Type B pancreatic cell (in vitro differentiated cells): ENCODE results near the gene PLAAT4. TPM values are rescaled to one million over a fixed set of nuclear protein-coding genes. Genes with fewer than 3 reads are reported as not detected.
"Not testable (repeated sequence)": the region's sequence is repeated elsewhere in the genome, so short reads cannot be mapped to it uniquely, and the experiment has no call there.

Source experiments
- DNase-seq: peaks from one replicate; pipeline ENCODE4 v3.0.0; 2021; ENCODE audit warnings: mixed read lengths; ENCODE audit not compliant: unreplicated experiment; ENCODE audit errors: extremely low spot score
- H3K27ac Mint-ChIP-seq: 2 replicates; pipeline ENCODE4 v1.8.0; 2021; ENCODE audit warnings: mild to moderate bottlenecking, mixed read lengths
- H3K27me3 Mint-ChIP-seq: 2 replicates; pipeline ENCODE4 v1.8.0; 2021; ENCODE audit warnings: mixed read lengths
- H3K36me3 Mint-ChIP-seq: 2 replicates; pipeline ENCODE4 v1.8.0; 2021; ENCODE audit warnings: mixed read lengths
- H3K4me1 Mint-ChIP-seq: one replicate; pipeline ENCODE4 v1.8.0; 2021; ENCODE audit warnings: mixed read lengths; ENCODE audit not compliant: unreplicated experiment
- H3K4me3 Mint-ChIP-seq: 2 replicates; pipeline ENCODE4 v1.8.0; 2021; ENCODE audit warnings: mild to moderate bottlenecking, mixed read lengths
- H3K9me3 Mint-ChIP-seq: 2 replicates; pipeline ENCODE4 v1.8.0; 2021; ENCODE audit warnings: mixed read lengths
- CTCF ChIP-seq: fragments of 200-600 bp; sonication (generic); conservative IDR thresholded peaks from 2 replicates; pipeline ENCODE4 v1.5.0; 2021; ENCODE audit warnings: antibody characterized with exemption, mild to moderate bottlenecking
- total RNA-seq: library from RNA; stranded (reverse); gene quantifications from 2 replicates; pipeline ENCODE4 v1.2.1, GENCODE V29; 2021; ENCODE audit warnings: low replicate concordance

The PLAAT4 gene
- total RNA-seq, 1 donor from 2014 or later = 131 TPM

GRCh38 chr11:63549411-63549810, 12.8 kb downstream of the PLAAT4 start:
- H3K27me3 Mint-ChIP-seq = no peaks in the 10 kb centered on the region
- peaks cover 4% of the 10 kb centered on the region for H3K9me3 Mint-ChIP-seq
- no peak overlapping the region for H3K4me3 Mint-ChIP-seq
- H3K4me1 Mint-ChIP-seq = peaks cover 20% of the 10 kb centered on the region
- peak overlapping the region; percentile 10 for H3K27ac Mint-ChIP-seq
- H3K36me3 Mint-ChIP-seq = peaks cover 4% of the 10 kb centered on the region
- DNase-seq = peak; percentile 55
- TF ChIP-seq CTCF = no peak

- not testable (repeated sequence) for H3K36me3 Mint-ChIP-seq, H3K27ac Mint-ChIP-seq, H3K9me3 Mint-ChIP-seq, H3K27me3 Mint-ChIP-seq, H3K4me3 Mint-ChIP-seq
- H3K4me1 Mint-ChIP-seq = peaks cover 26% of the 10 kb centered on the region
- peak; percentile 45 for DNase-seq
Observed at GRCh38 chr11:63550156-63550700, 13.6 kb downstream of the PLAAT4 start.

- H3K36me3 Mint-ChIP-seq = peaks cover 4% of the 10 kb centered on the region
- peak overlapping the region; percentile 4 for H3K27ac Mint-ChIP-seq
- H3K4me1 Mint-ChIP-seq = peaks cover 26% of the 10 kb centered on the region
- peak; percentile 32 for DNase-seq
- no peak overlapping the region for H3K4me3 Mint-ChIP-seq
- H3K27me3 Mint-ChIP-seq = no peaks in the 10 kb centered on the region
- no peak for TF ChIP-seq CTCF
- H3K9me3 Mint-ChIP-seq = peaks cover 4% of the 10 kb centered on the region
Observed at GRCh38 chr11:63551091-63551888, 14.7 kb downstream of the PLAAT4 start.

- H3K4me1 Mint-ChIP-seq = peaks cover 31% of the 10 kb centered on the region
- peak; percentile 63 for DNase-seq
- no peaks in the 10 kb centered on the region for H3K27me3 Mint-ChIP-seq
Observed at GRCh38 chr11:63551889-63552266, 15.3 kb downstream of the PLAAT4 start.

GRCh38 chr11:63552921-63553320, 16.3 kb downstream of the PLAAT4 start:
- DNase-seq = peak; percentile 49
- H3K4me1 Mint-ChIP-seq = peaks cover 31% of the 10 kb centered on the region
- no peaks in the 10 kb centered on the region for H3K27me3 Mint-ChIP-seq
- no peak overlapping the region for H3K4me3 Mint-ChIP-seq
- H3K27ac Mint-ChIP-seq = peak overlapping the region; percentile 94
- no peak for TF ChIP-seq CTCF
- peaks cover 4% of the 10 kb centered on the region for H3K9me3 Mint-ChIP-seq
- peaks cover 4% of the 10 kb centered on the region for H3K36me3 Mint-ChIP-seq

More at GRCh38 chr11:63551889-63552266, 15.3 kb downstream of the PLAAT4 start:
- H3K4me3 Mint-ChIP-seq = no peak overlapping the region
- H3K9me3 Mint-ChIP-seq = peaks cover 4% of the 10 kb centered on the region
- H3K36me3 Mint-ChIP-seq = peaks cover 4% of the 10 kb centered on the region
- no peak overlapping the region for H3K27ac Mint-ChIP-seq
- TF ChIP-seq CTCF = no peak

- peaks cover 31% of the 10 kb centered on the region for H3K4me1 Mint-ChIP-seq
- H3K4me3 Mint-ChIP-seq = no peak overlapping the region
- H3K27ac Mint-ChIP-seq = peak overlapping the region; percentile 94
- peak; percentile 29 for DNase-seq
- no peaks in the 10 kb centered on the region for H3K27me3 Mint-ChIP-seq
- peaks cover 4% of the 10 kb centered on the region for H3K36me3 Mint-ChIP-seq
- peaks cover 4% of the 10 kb centered on the region for H3K9me3 Mint-ChIP-seq
- TF ChIP-seq CTCF = no peak
Observed at GRCh38 chr11:63553759-63554158, 17.2 kb downstream of the PLAAT4 start.
